C4-2B (cell line): ENCODE data around the gene JAG2.

Experiments used
- ZFX ChIP-seq: fragments of 450-650 bp; IDR thresholded peaks from 2 replicates; pipeline ENCODE4 v1.6.1; 2017
- TF ChIP-seq, protein P1 (sequence below): fragments of 450-650 bp; conservative IDR thresholded peaks from 2 replicates; pipeline ENCODE4 v1.5.1; 2017; ENCODE audit warnings: mild to moderate bottlenecking

DNA sequence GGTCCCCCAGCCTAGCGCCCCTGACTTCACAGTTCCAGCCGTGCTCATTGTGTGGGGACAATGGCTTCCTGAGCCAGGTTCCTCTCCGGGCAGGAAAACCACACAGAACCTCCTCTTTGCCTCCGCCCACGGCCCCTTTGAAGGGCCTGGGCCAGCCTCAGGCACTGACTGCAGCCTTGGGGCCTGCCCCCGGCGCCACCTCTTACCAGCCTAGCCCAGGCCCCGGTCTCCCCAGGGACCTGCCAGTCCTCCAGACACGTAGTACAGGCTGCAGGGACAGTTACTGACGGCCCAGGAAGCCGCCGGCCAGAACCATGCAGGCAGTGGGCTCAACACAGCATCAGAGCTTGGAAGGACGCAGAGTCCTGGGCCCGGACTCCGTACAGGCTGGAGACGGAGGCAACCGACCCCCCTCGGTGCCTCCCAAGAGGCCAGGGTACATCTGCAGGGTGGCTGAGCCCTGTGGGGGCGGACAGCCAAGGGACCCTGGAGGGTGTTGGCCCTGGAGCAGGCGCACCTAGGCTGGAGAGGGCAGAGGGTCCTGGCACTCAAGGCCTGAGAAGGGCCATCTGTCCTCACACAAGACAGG, 33.4 kb upstream of the JAG2 start:
- TF ChIP-seq, protein P1, sequence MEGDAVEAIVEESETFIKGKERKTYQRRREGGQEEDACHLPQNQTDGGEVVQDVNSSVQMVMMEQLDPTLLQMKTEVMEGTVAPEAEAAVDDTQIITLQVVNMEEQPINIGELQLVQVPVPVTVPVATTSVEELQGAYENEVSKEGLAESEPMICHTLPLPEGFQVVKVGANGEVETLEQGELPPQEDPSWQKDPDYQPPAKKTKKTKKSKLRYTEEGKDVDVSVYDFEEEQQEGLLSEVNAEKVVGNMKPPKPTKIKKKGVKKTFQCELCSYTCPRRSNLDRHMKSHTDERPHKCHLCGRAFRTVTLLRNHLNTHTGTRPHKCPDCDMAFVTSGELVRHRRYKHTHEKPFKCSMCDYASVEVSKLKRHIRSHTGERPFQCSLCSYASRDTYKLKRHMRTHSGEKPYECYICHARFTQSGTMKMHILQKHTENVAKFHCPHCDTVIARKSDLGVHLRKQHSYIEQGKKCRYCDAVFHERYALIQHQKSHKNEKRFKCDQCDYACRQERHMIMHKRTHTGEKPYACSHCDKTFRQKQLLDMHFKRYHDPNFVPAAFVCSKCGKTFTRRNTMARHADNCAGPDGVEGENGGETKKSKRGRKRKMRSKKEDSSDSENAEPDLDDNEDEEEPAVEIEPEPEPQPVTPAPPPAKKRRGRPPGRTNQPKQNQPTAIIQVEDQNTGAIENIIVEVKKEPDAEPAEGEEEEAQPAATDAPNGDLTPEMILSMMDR = no peak
- TF ChIP-seq ZFX = no peak
